ENCODE results near the gene GAPDHS.

DNA sequence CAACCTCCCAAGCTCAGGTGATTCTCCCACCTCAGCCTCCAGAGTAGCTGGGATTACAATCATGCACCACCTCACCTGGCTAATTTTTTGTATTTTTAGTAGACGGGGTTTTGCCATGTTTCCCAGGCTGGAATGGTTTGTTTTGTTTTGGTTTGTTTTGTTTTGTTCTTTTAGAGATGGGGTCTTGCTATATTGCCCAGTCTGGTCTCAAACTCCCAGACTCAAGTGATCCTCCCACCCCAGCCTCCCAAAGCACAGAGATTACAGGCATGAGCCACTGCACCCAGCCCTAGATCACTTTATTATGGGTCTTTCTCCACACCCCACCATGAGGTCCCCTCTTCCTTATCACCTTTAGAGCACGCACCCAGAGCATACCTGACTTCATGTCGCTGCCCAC is 35.0 kb upstream of the GAPDHS start:
- TF ChIP-seq GATA3 (IDR thresholded peaks at IDR 0.05; ENCODE audit: low read depth, low read length) (no peak), GATA2 (IDR thresholded peaks at IDR 0.05; ENCODE audit: low read depth, low read length) (no peak)

All from SH-SY5Y (cell line).